Endothelial cell of umbilical vein (primary cell): ENCODE measurements around the gene TMEM108. TPM values are rescaled to one million over a fixed set of nuclear protein-coding genes. Genes with fewer than 3 reads are reported as not detected.

ENCODE experiments used
- Bru-seq: library from RNA; stranded (reverse); fragments of 400-500 nt; gene quantifications from one replicate; lab custom pipeline; 2021; lab: Mats Ljungman, UMichigan
- BruChase-seq, 2 experiments: library from RNA; stranded (reverse); fragments of 400-500 nt; gene quantifications; one replicate each; lab custom pipeline; 2021; lab: Mats Ljungman, UMichigan
- BruUV-seq: library from RNA; stranded (reverse); fragments of 400-500 nt; replicated peaks from 2 replicates; lab custom pipeline; 2021; lab: Mats Ljungman, UMichigan
- CTCF ChIA-PET: fragments of 300-600, 350-600 bp; sonication (Branson Sonifier 250); formaldehyde crosslinking; loops from one replicate; lab custom pipeline; 2021; ENCODE audit warnings: antibody characterized with exemption, inconsistent platforms; lab: Charles Lee
- POLR2A ChIA-PET: fragments of 300-600, 350-600 bp; sonication (Branson Sonifier 250); formaldehyde crosslinking; loops from one replicate; lab custom pipeline; 2021; ENCODE audit warnings: antibody characterized with exemption, inconsistent platforms; lab: Charles Lee
- DNase-seq: peaks from one replicate; pipeline ENCODE4 v3.0.0-alpha.2; 2011; ENCODE audit warnings: low read depth, low spot score
- FAIRE-seq: peaks from 2 replicates; lab custom pipeline; 2011; peaks lifted over from hg19 to GRCh38; lab: Jason Lieb, UNC
- H2AFZ ChIP-seq: 2 replicates; pipeline ENCODE4 v1.6.0; 2012; ENCODE audit warnings: low read depth, low read length, control low read depth, inconsistent platforms
- H3K27ac ChIP-seq: 2 replicates; pipeline ENCODE4 v1.5.1; 2011; ENCODE audit warnings: low read depth, mild to moderate bottlenecking, control low read depth, low read length, moderate library complexity; ENCODE audit not compliant: insufficient read depth
- H3K27me3 ChIP-seq, 2 experiments: 2 replicates each; pipeline versions ENCODE4 v1.6.0 to v1.6.1; 2011; ENCODE audit warnings: low read length in 2 of 2, mixed read lengths in 1 of 2; ENCODE audit not compliant: control insufficient read depth in 2 of 2, insufficient read depth in 2 of 2
- H3K36me3 ChIP-seq, 2 experiments: 2 replicates in 1 of 2; 3 replicates in 1 of 2; pipeline ENCODE4 v1.5.1; 2011; ENCODE audit warnings: low read length in 2 of 2, mild to moderate bottlenecking in 1 of 2, moderate library complexity in 1 of 2; ENCODE audit not compliant: control insufficient read depth in 2 of 2, insufficient read depth in 2 of 2; ENCODE audit errors: extremely low read depth in 1 of 2
- H3K4me1 ChIP-seq: 3 replicates; pipeline ENCODE4 v1.5.1; 2011; ENCODE audit warnings: mild to moderate bottlenecking, low read length; ENCODE audit not compliant: control insufficient read depth, insufficient read depth; ENCODE audit errors: extremely low read depth
- H3K4me2 ChIP-seq: 2 replicates; pipeline ENCODE4 v1.6.1; 2011; ENCODE audit warnings: low read length, control low read depth, mixed read lengths; ENCODE audit not compliant: insufficient read depth
- H3K4me3 ChIP-seq, 3 experiments: fragments of 200-600 bp in 1 of 3; sonication (generic), shearing (Covaris generic) in 1 of 3; replicated peaks in 1 of 3; 2 replicates each; pipeline ENCODE4 v1.5.1; 2011 to 2016; ENCODE audit warnings: control low read depth in 3 of 3, low read length in 3 of 3, mild to moderate bottlenecking in 2 of 3, inconsistent platforms in 1 of 3, low read depth in 1 of 3, moderate library complexity in 1 of 3; ENCODE audit not compliant: insufficient read depth in 1 of 3
- H3K79me2 ChIP-seq: 2 replicates; pipeline ENCODE4 v1.6.0; 2012; ENCODE audit warnings: low read length, inconsistent platforms; ENCODE audit not compliant: control insufficient read depth, insufficient read depth
- H3K9ac ChIP-seq: replicated peaks from 2 replicates; pipeline ENCODE3; 2011; ENCODE audit warnings: low read length, control low read depth; ENCODE audit not compliant: insufficient read depth; ENCODE audit errors: extremely low read depth
- H3K9me1 ChIP-seq: replicated peaks from 3 replicates; pipeline ENCODE4 v1.6.0; 2011; ENCODE audit warnings: mild to moderate bottlenecking, low read length; ENCODE audit not compliant: control insufficient read depth, insufficient read depth; ENCODE audit errors: extremely low read depth
- H3K9me3 ChIP-seq: replicated peaks from 2 replicates; pipeline ENCODE4 v1.5.1; 2012; ENCODE audit warnings: low read length, inconsistent platforms; ENCODE audit not compliant: control insufficient read depth, insufficient read depth
- H4K20me1 ChIP-seq: replicated peaks from 2 replicates; pipeline ENCODE3; 2011; ENCODE audit warnings: mild to moderate bottlenecking, low read length; ENCODE audit not compliant: control insufficient read depth, insufficient read depth; ENCODE audit errors: extremely low read depth
- GATA2 ChIP-seq: IDR thresholded peaks from 2 replicates; pipeline ENCODE4 v1.7.0; 2011; ENCODE audit warnings: low read depth, mild to moderate bottlenecking, moderate library complexity, mixed read lengths, low read length; ENCODE audit not compliant: insufficient read length, insufficient read depth
- MYC ChIP-seq: IDR thresholded peaks from one replicate; pipeline ENCODE4 v1.6.1; 2011; ENCODE audit warnings: mild to moderate bottlenecking, low read depth, low read length
- POLR2AphosphoS5 ChIP-seq: IDR thresholded peaks from 2 replicates; pipeline ENCODE4 v1.6.1; 2012; ENCODE audit warnings: low read depth, mild to moderate bottlenecking, control low read depth, low read length, moderate library complexity; ENCODE audit not compliant: insufficient read depth
- dilution Hi-C: fragments of 300-500 bp; cut with MboI; formaldehyde crosslinking; loops from one replicate; pipeline ENCODE4 v1.15.0; 2019; ENCODE audit warnings: low sequenced_read_pairs; ENCODE audit not compliant: extremely low pct_ligation_motif_present
- intact Hi-C: fragments of 100-400 bp; cut with micrococcal nuclease; formaldehyde crosslinking; loops from one replicate; pipeline ENCODE4 v1.10.0; 2022
- long read RNA-seq: library from polyadenylated mRNA; stranded (forward); transcript quantifications from one replicate; pipeline ENCODE4 v2.0.0, GENCODE V29; 2021
- polyA minus RNA-seq, 3 experiments: library from RNA; depleted of rRNA, polyadenylated mRNA; stranded (reverse); fragments of >200 nt; gene quantifications; 1 replicate in 1 of 3; 2 replicates in 2 of 3; pipeline ENCODE4 v1.2.3, GENCODE V29; 2011
- polyA plus RNA-seq, 4 experiments: library from polyadenylated mRNA; depleted of rRNA in 3 of 4; stranded (reverse) in 3 of 4; unstranded in 1 of 4; fragments of >200 nt; gene quantifications; 2 replicates each; pipeline versions ENCODE4 v1.2.1 to v1.2.3, GENCODE V29; 2011 to 2012; ENCODE audit warnings: missing spikeins in 1 of 4
- total RNA-seq: library from RNA; stranded (reverse); gene quantifications from 2 replicates; pipeline ENCODE4 v1.2.3, GENCODE V29; 2021
- TF ChIP-seq, protein P1 (sequence below): IDR thresholded peaks from 2 replicates; pipeline ENCODE4 v1.6.1; 2011; ENCODE audit not compliant: insufficient read depth, insufficient read length
- TF ChIP-seq, protein P2 (sequence below), 2 donors: IDR thresholded peaks; 1 replicate in 1 of 2; 2 replicates in 1 of 2; pipeline ENCODE4 v1.5.1; 2011; ENCODE audit warnings: low read length in 2 of 2, mild to moderate bottlenecking in 2 of 2, moderate library complexity in 2 of 2, control low read depth in 1 of 2, inconsistent platforms in 1 of 2, low read depth in 1 of 2; ENCODE audit not compliant: insufficient read depth in 1 of 2; ENCODE audit errors: extremely low read depth in 1 of 2

Gene TMEM108
- 0.42 and 1.1 TPM in 2 replicates for total RNA-seq
- 0.40 and 0.65 TPM in 2 replicates for polyA plus RNA-seq
- 0.44 and 0.63 TPM in 2 replicates for polyA plus RNA-seq (2011; cell fraction: cytosol; rRNA removed)
- polyA plus RNA-seq (2011; cell fraction: nucleus; rRNA removed), result 0.05 and 0.18 TPM in 2 replicates
- 0.17 and 0.19 TPM in 2 replicates for polyA plus RNA-seq (2012)
- 0.22 and 1.0 TPM in 2 replicates for polyA minus RNA-seq
- not detected for polyA minus RNA-seq (2011; cell fraction: cytosol; rRNA and poly(A)+ RNA removed)
- polyA minus RNA-seq (2011; cell fraction: nucleus; rRNA and poly(A)+ RNA removed), result 0.24 and 0.82 TPM in 2 replicates
- Bru-seq, nascent RNA, result percentile 29 among the genes with signal in this experiment
- percentile 18 among the genes with signal in this experiment for BruChase-seq, experiment 1, labeled RNA remaining after a 6-hour chase
- BruChase-seq, experiment 2, labeled RNA remaining after a 2-hour chase, result percentile 25 among the genes with signal in this experiment
- long read RNA-seq, partial matches to known transcripts, result 0 of 1 reads
- long read RNA-seq, other reads (novel, unspliced or antisense), result 0 of 1 reads

DNA sequence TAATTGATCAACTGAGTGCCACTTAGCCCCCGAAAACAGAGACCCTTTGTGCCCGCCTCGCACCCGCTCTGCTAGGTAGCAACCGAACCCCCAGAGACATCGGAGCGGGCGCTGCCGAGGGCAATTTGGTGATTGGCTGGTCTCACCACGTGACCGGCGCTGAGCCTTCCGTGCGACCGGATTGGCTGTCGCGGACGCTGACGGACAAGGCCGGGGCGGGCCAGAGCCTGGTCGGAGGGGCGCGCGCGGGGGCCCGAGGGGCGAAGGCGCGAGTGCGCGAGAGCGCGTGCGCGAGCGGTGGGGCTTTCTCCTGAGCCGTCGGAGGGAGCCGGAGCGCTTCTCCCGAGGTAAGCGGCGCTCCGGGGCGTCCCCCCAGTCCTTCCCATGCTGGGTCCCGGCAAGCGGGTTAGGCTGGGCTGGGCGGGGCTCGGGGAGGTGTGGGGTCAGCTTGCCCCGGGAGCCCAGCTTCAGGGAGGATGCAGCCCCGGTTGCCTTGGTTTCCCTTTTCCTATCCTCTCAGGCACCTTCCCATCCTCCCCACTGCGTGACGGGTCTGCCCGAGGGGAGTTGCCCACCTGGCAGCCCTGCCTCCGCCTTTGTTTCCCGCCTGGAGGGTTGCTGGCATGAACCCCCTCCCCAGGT is at the start of gene TMEM108:
Gene TMEM108 (plus strand): TSS at position 303 of the 642 bp plus-strand sequence.
- peak within 1 kb of the TSS; percentile 47 to 60 (median 55) for H3K4me3 ChIP-seq
- no peaks in the 10 kb centered on the region for H3K9me1 ChIP-seq
- peak within 1 kb of the TSS; percentile 94 for H2AFZ ChIP-seq
- FAIRE-seq, result peak; percentile 83
- peak within 1 kb of the TSS; percentile 32 for H3K4me2 ChIP-seq
- intact Hi-C loops, result loop anchor here (2.0 kb wide), 1 partner anchor 767 kb away; the partner anchor contains the start of gene SRPRB
- H3K9me3 ChIP-seq, result no peaks in the 10 kb centered on the region
- no TSS peak for BruUV-seq
- H4K20me1 ChIP-seq, result no peaks in the 10 kb centered on the region
- ChIA-PET POLR2A (no interaction called here), CTCF (interaction anchor here (7.0 kb wide), 1 partner anchor 345 kb away, joined by 528 read pairs; no protein-coding TSS in a partner anchor)
- H3K79me2 ChIP-seq, result no peaks in the 10 kb centered on the region
- H3K36me3 ChIP-seq, result no peaks in the 10 kb centered on the region
- peaks cover 25 to 43% of the 10 kb centered on the region in 2 experiments for H3K27me3 ChIP-seq
- peaks cover 7% of the 10 kb centered on the region for H3K4me1 ChIP-seq
- TF ChIP-seq, protein P1, sequence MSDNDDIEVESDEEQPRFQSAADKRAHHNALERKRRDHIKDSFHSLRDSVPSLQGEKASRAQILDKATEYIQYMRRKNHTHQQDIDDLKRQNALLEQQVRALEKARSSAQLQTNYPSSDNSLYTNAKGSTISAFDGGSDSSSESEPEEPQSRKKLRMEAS, result peak; percentile 86
- TF ChIP-seq POLR2AphosphoS5 (no peak), MYC (no peak), GATA2 (no peak)
- TF ChIP-seq, protein P2, sequence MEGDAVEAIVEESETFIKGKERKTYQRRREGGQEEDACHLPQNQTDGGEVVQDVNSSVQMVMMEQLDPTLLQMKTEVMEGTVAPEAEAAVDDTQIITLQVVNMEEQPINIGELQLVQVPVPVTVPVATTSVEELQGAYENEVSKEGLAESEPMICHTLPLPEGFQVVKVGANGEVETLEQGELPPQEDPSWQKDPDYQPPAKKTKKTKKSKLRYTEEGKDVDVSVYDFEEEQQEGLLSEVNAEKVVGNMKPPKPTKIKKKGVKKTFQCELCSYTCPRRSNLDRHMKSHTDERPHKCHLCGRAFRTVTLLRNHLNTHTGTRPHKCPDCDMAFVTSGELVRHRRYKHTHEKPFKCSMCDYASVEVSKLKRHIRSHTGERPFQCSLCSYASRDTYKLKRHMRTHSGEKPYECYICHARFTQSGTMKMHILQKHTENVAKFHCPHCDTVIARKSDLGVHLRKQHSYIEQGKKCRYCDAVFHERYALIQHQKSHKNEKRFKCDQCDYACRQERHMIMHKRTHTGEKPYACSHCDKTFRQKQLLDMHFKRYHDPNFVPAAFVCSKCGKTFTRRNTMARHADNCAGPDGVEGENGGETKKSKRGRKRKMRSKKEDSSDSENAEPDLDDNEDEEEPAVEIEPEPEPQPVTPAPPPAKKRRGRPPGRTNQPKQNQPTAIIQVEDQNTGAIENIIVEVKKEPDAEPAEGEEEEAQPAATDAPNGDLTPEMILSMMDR (IDR thresholded peaks at IDR 0.05; ENCODE audit: extremely low read depth in 1 of 2, insufficient read depth in 1 of 2, low read depth in 1 of 2, low read length in 2 of 2), result no peak
- DNase-seq, result peak; percentile 77
- H3K27ac ChIP-seq, result no peak within 1 kb of the TSS
- no peak within 1 kb of the TSS for H3K9ac ChIP-seq
- dilution Hi-C loops, result no loop called here
